H1 (cell line): ENCODE data around the gene OSBPL2. TPM values are rescaled to one million over a fixed set of nuclear protein-coding genes. Genes with fewer than 3 reads are reported as not detected.

ENCODE experiments used
- CTCF ChIA-PET: fragments of 300-600 bp; sonication (Branson Sonifier 250); formaldehyde crosslinking; loops from one replicate; lab custom pipeline; 2021; ENCODE audit not compliant: partially characterized antibody; lab: Charles Lee
- POLR2A ChIA-PET: fragments of 300-600 bp; sonication (Branson Sonifier 250); formaldehyde crosslinking; loops from one replicate; lab custom pipeline; 2021; ENCODE audit warnings: inconsistent platforms; ENCODE audit not compliant: partially characterized antibody; lab: Charles Lee
- DNase-seq, 2 experiments: peaks; one replicate each; pipeline versions ENCODE4 v3.0.0 to v3.0.0-alpha.2; 2010 to 2022; ENCODE audit warnings: low spot score in 2 of 2, low read depth in 1 of 2, mixed read lengths in 1 of 2
- FAIRE-seq: peaks from 2 replicates; lab custom pipeline; 2011; peaks lifted over from hg19 to GRCh38; lab: Jason Lieb, UNC
- H2AFZ ChIP-seq: 2 replicates; pipeline ENCODE4 v1.8.1; 2012; ENCODE audit warnings: low read length, inconsistent platforms
- H2AK5ac ChIP-seq: 2 replicates; pipeline ENCODE4 v1.6.1; 2013; ENCODE audit warnings: low read depth, low read length
- H2BK120ac ChIP-seq: replicated peaks from 2 replicates; pipeline ENCODE3; 2013; ENCODE audit warnings: low read depth, low read length, inconsistent platforms
- H2BK12ac ChIP-seq: 2 replicates; pipeline ENCODE4 v1.6.1; 2013; ENCODE audit warnings: low read depth, low read length
- H2BK15ac ChIP-seq: 2 replicates; pipeline ENCODE4 v1.6.1; 2013; ENCODE audit warnings: low read length
- H2BK20ac ChIP-seq: 2 replicates; pipeline ENCODE4 v1.6.1; 2013; ENCODE audit warnings: low read length
- H2BK5ac ChIP-seq: 2 replicates; pipeline ENCODE4 v1.6.1; 2013; ENCODE audit warnings: low read depth, low read length
- H3K14ac ChIP-seq: 2 replicates; pipeline ENCODE4 v1.6.1; 2013; ENCODE audit warnings: inconsistent platforms; ENCODE audit not compliant: insufficient read length
- H3K18ac ChIP-seq: 2 replicates; pipeline ENCODE4 v1.6.1; 2013; ENCODE audit warnings: low read length; ENCODE audit errors: extremely low read depth
- H3K23ac ChIP-seq: 2 replicates; pipeline ENCODE4 v1.6.1; 2013; ENCODE audit warnings: inconsistent platforms; ENCODE audit not compliant: insufficient read length
- H3K23me2 ChIP-seq: 2 replicates; pipeline ENCODE4 v1.6.1; 2013; ENCODE audit warnings: low read depth, low read length
- H3K27ac ChIP-seq: 2 replicates; pipeline ENCODE4 v1.6.1; 2011; ENCODE audit warnings: low read depth, low read length, inconsistent platforms
- H3K27me3 ChIP-seq, 4 experiments: replicated peaks in 1 of 4; 1 replicate in 1 of 4; 2 replicates in 3 of 4; pipeline versions ENCODE4 v1.6.1 to v1.8.1; 2011 to 2013; ENCODE audit warnings: low read length in 3 of 4, mild to moderate bottlenecking in 3 of 4, inconsistent platforms in 2 of 4, mixed read lengths in 2 of 4, moderate library complexity in 1 of 4; ENCODE audit not compliant: control insufficient read depth in 3 of 4, insufficient read depth in 3 of 4; ENCODE audit errors: extremely low read depth in 1 of 4
- H3K36me3 ChIP-seq, 4 experiments: 2 replicates each; pipeline versions ENCODE4 v1.6.1 to v1.8.1; 2011 to 2013; ENCODE audit warnings: mild to moderate bottlenecking in 4 of 4, low read length in 3 of 4, moderate library complexity in 2 of 4, control low read depth in 1 of 4, inconsistent platforms in 1 of 4; ENCODE audit not compliant: insufficient read depth in 4 of 4, control insufficient read depth in 2 of 4
- H3K4ac ChIP-seq: replicated peaks from 2 replicates; pipeline ENCODE3; 2013; ENCODE audit warnings: low read length, low read depth, mixed read lengths, inconsistent platforms; ENCODE audit not compliant: insufficient read length
- H3K4me1 ChIP-seq, 4 experiments: replicated peaks in 1 of 4; 1 replicate in 1 of 4; 2 replicates in 3 of 4; pipeline versions ENCODE4 v1.6.1 to v1.8.1; 2011 to 2013; ENCODE audit warnings: low read length in 3 of 4, inconsistent platforms in 2 of 4, mixed read lengths in 1 of 4; ENCODE audit not compliant: insufficient read depth in 4 of 4, control insufficient read depth in 3 of 4
- H3K4me2 ChIP-seq, 2 experiments: 2 replicates each; pipeline versions ENCODE4 v1.6.1 to v1.8.1; 2011 to 2013; ENCODE audit warnings: low read depth in 2 of 2, low read length in 2 of 2, control low read depth in 1 of 2, inconsistent platforms in 1 of 2, mild to moderate bottlenecking in 1 of 2; ENCODE audit not compliant: insufficient read depth in 1 of 2
- H3K4me3 ChIP-seq, 4 experiments: fragments of 200-600, 300-600 bp in 1 of 4; sonication (generic), shearing (Covaris generic), sonication (Bioruptor Twin) in 1 of 4; 2 replicates each; pipeline versions ENCODE4 v1.5.1 to v1.8.1; 2011 to 2016; ENCODE audit warnings: low read length in 4 of 4, low read depth in 3 of 4, control low read depth in 2 of 4, inconsistent platforms in 2 of 4, mild to moderate bottlenecking in 2 of 4, mixed read lengths in 1 of 4, moderate library complexity in 1 of 4; ENCODE audit not compliant: insufficient read depth in 2 of 4; ENCODE audit errors: extremely low read depth in 1 of 4
- H3K56ac ChIP-seq: replicated peaks from 2 replicates; pipeline ENCODE3; 2013; ENCODE audit warnings: low read depth, mild to moderate bottlenecking, mixed read lengths, low read length, inconsistent platforms; ENCODE audit not compliant: insufficient read length
- H3K79me1 ChIP-seq: 2 replicates; pipeline ENCODE4 v1.6.1; 2013; ENCODE audit warnings: low read depth, low read length, control low read depth
- H3K79me2 ChIP-seq, 2 experiments: 2 replicates each; pipeline versions ENCODE4 v1.6.1 to v1.8.1; 2012 to 2013; ENCODE audit warnings: low read length in 2 of 2, mild to moderate bottlenecking in 2 of 2, inconsistent platforms in 1 of 2; ENCODE audit not compliant: insufficient read depth in 2 of 2, control insufficient read depth in 1 of 2
- H3K9ac ChIP-seq, 4 experiments: replicated peaks in 1 of 4; 1 replicate in 1 of 4; 2 replicates in 3 of 4; pipeline versions ENCODE4 v1.6.1 to v1.8.1; 2011 to 2013; ENCODE audit warnings: low read depth in 3 of 4, low read length in 3 of 4, control low read depth in 2 of 4, mild to moderate bottlenecking in 2 of 4, moderate library complexity in 2 of 4, inconsistent platforms in 1 of 4; ENCODE audit errors: extremely low read depth in 1 of 4
- H3K9me3 ChIP-seq, 2 experiments: 2 replicates each; pipeline versions ENCODE4 v1.6.1 to v1.8.1; 2012 to 2013; ENCODE audit warnings: mild to moderate bottlenecking in 2 of 2, moderate library complexity in 2 of 2, control low read depth in 1 of 2, inconsistent platforms in 1 of 2, low read depth in 1 of 2, low read length in 1 of 2, mixed read lengths in 1 of 2; ENCODE audit not compliant: insufficient read depth in 2 of 2
- H4K20me1 ChIP-seq, 2 experiments: replicated peaks in 1 of 2; 2 replicates each; pipeline versions ENCODE3 to v1.8.1; 2011 to 2013; ENCODE audit warnings: inconsistent platforms in 2 of 2, low read length in 2 of 2, mild to moderate bottlenecking in 1 of 2; ENCODE audit not compliant: insufficient read depth in 2 of 2, control insufficient read depth in 1 of 2
- H4K5ac ChIP-seq: 2 replicates; pipeline ENCODE4 v1.6.1; 2013; ENCODE audit warnings: low read length, low read depth, mixed read lengths, inconsistent platforms; ENCODE audit not compliant: insufficient read length
- H4K8ac ChIP-seq: 2 replicates; pipeline ENCODE4 v1.8.0; 2013; ENCODE audit warnings: mild to moderate bottlenecking, moderate library complexity, low read length, inconsistent platforms; ENCODE audit not compliant: insufficient read depth; ENCODE audit errors: extremely low read depth
- H4K91ac ChIP-seq: replicated peaks from 2 replicates; pipeline ENCODE3; 2013; ENCODE audit warnings: low read length, mixed read lengths, inconsistent platforms; ENCODE audit not compliant: insufficient read length
- ASH2L ChIP-seq: fragments of 200-600, 300-600 bp; sonication (generic); IDR thresholded peaks from one replicate; pipeline ENCODE4 v1.7.1; 2017; ENCODE audit warnings: low read length
- CBX8 ChIP-seq: fragments of 300-800, 300-1000 bp; sonication (generic); IDR thresholded peaks from 2 replicates; pipeline ENCODE4 v1.7.1; 2016; ENCODE audit warnings: low read depth, low read length, borderline replicate concordance
- CTBP2 ChIP-seq: IDR thresholded peaks from 2 replicates; pipeline ENCODE4 v1.7.0; 2011; ENCODE audit warnings: borderline replicate concordance, mild to moderate bottlenecking, moderate library complexity, mixed read lengths, low read length; ENCODE audit not compliant: insufficient read depth, insufficient read length
- GTF2F1 ChIP-seq: IDR thresholded peaks from 2 replicates; pipeline ENCODE4 v1.6.1; 2012; ENCODE audit warnings: low read depth, low read length, improper control_type of control experiment, borderline replicate concordance
- KDM4A ChIP-seq: IDR thresholded peaks from one replicate; pipeline ENCODE4 v1.7.1; 2012; ENCODE audit warnings: low read depth, mild to moderate bottlenecking, moderate library complexity, low read length, inconsistent platforms; ENCODE audit not compliant: severe bottlenecking
- RFX5 ChIP-seq: IDR thresholded peaks from 2 replicates; pipeline ENCODE4 v1.6.1; 2011; ENCODE audit warnings: low read depth, low read length, improper control_type of control experiment, borderline replicate concordance
- SAP30 ChIP-seq: fragments of 300-600 bp; sonication (generic); IDR thresholded peaks from 2 replicates; pipeline ENCODE4 v1.7.1; 2012; ENCODE audit warnings: low read length, moderate library complexity, mild to moderate bottlenecking, inconsistent platforms; ENCODE audit not compliant: insufficient read depth, insufficient replicate concordance
- SIN3A ChIP-seq, 2 experiments: IDR thresholded peaks in 1 of 2; conservative IDR thresholded peaks in 1 of 2; 2 replicates each; pipeline ENCODE4 v1.6.1; 2011 to 2012; ENCODE audit warnings: low read length in 2 of 2, improper control_type of control experiment in 1 of 2, low read depth in 1 of 2, mild to moderate bottlenecking in 1 of 2
- TAF1 ChIP-seq: IDR thresholded peaks from 2 replicates; pipeline ENCODE4 v1.6.1; 2011; ENCODE audit warnings: mild to moderate bottlenecking, low read depth, low read length
- TAF7 ChIP-seq: optimal IDR thresholded peaks from 2 replicates; pipeline ENCODE3; 2011; ENCODE audit warnings: low read depth, mild to moderate bottlenecking, inconsistent platforms, low read length, moderate library complexity, borderline replicate concordance
- TCF12 ChIP-seq: IDR thresholded peaks from 2 replicates; pipeline ENCODE4 v1.6.1; 2011; ENCODE audit warnings: low read depth, mild to moderate bottlenecking, low read length
- WGBS, 2 experiments: shearing (Covaris generic) in 1 of 2; methylation state at CpG; one replicate each; pipeline versions ENCODE4 v1.1.6 to v1.1.7; 2013 to 2015; ENCODE audit warnings: low lambda C conversion rate in 2 of 2, mixed read lengths in 2 of 2, inconsistent platforms in 1 of 2, low coverage in 1 of 2, missing lambda C conversion rate in 1 of 2; ENCODE audit not compliant: insufficient replicate concordance in 2 of 2, insufficient coverage in 1 of 2, insufficient read length in 1 of 2; ENCODE audit errors: extremely low coverage in 1 of 2, missing lambda C conversion rate in 1 of 2; 5-methylcytosine and 5-hydroxymethylcytosine counted together
- polyA plus RNA-seq, 7 experiments: library from polyadenylated mRNA; depleted of rRNA in 3 of 7; stranded (reverse) in 5 of 7; unstranded in 2 of 7; fragments of >200 nt in 5 of 7; fragments of 200-250 nt in 2 of 7; gene quantifications; 1 replicate in 5 of 7; 2 replicates in 1 of 7; 4 replicates in 1 of 7; pipeline versions ENCODE4 v1.2.1 to v1.2.3, GENCODE V29; 2011 to 2013; ENCODE audit warnings: missing spikeins in 2 of 7, mixed read lengths in 2 of 7
- total RNA-seq: library from RNA; stranded (reverse); fragmentation: NEBNext Ultra II Directional; extraction: Animal tissue kit (Norgen Biotek cat#: 25700); gene quantifications from 2 replicates; pipeline ENCODE4 v1.2.1, GENCODE V29; 2021

The OSBPL2 gene
- total and polyA plus RNA-seq, 2 of the 8 experiments (the other 6 are each of a cell fraction or from before 2014, with no cell fraction given): 11.7 to 42.4 TPM

- Histone ChIP-seq H3K9me3 (no peaks in the 10 kb centered on the region), H3K4ac (no peak overlapping the region), H4K20me1 (peaks cover 10 to 30% of the 10 kb centered on the region in 2 experiments), H2BK120ac (no peak overlapping the region), H2AK5ac (no peak overlapping the region), H3K4me3 (no peak overlapping the region), H3K14ac (no peak overlapping the region), H4K8ac (no peak overlapping the region), H3K9ac (no peak overlapping the region), H4K91ac (no peak overlapping the region), H3K4me1 (peaks cover 0 to 9% (median 6%) of the 10 kb centered on the region in 4 experiments; a peak in 5 of 7 replicates), H3K27ac (no peak overlapping the region), H3K36me3 (peaks cover 0 to 2% (median 0%) of the 10 kb centered on the region in 4 experiments; a peak in 1 of 8 replicates), H3K79me2 (peaks cover 6 to 56% of the 10 kb centered on the region in 2 experiments), H2BK20ac (no peak overlapping the region), H3K18ac (no peak overlapping the region), H3K27me3 (0 out of 7 replicates have a peak, but pooled peaks cover 0 to 3% (median 0%) of the 10 kb centered on the region in 4 experiments), H3K23ac (no peak overlapping the region), H3K23me2 (peaks cover 2% of the 10 kb centered on the region; the same call in 1 of the 2 replicates), H2BK12ac (no peak overlapping the region), H4K5ac (no peak overlapping the region), H2AFZ (no peak overlapping the region), H3K56ac (no peak overlapping the region), H3K79me1 (peaks cover 17% of the 10 kb centered on the region), H2BK15ac (no peak overlapping the region), H2BK5ac (no peak overlapping the region), H3K4me2 (peak overlapping the region in 1 of 2 experiments; percentile 91; a peak in 1 of 4 replicates)
- ChIA-PET POLR2A (no interaction called here), CTCF (interaction anchor here (1.4 kb wide), 1 partner anchor 32 kb away, joined by 5 read pairs; no protein-coding TSS in a partner anchor)
- FAIRE-seq (no peak), DNase-seq (no peak)
- 95% methylated on average over 10 of the region's 13 CpGs; no CpG with 5 or more reads in 1 of the 2 experiments for WGBS, 2 experiments
- TF ChIP-seq SIN3A (conservative IDR thresholded peaks at IDR 0.05 in 1 of 2, IDR thresholded peaks at IDR 0.05 in 1 of 2; ENCODE audit: low read depth in 1 of 2, low read length in 2 of 2) (no peak), KDM4A (no peak), TAF7 (no peak), GTF2F1 (no peak), TCF12 (no peak), CBX8 (no peak), SAP30 (no peak), RFX5 (no peak), TAF1 (no peak), CTBP2 (no peak), ASH2L (no peak)
Observed at GRCh38 chr20:62240020-62240685, 1.8 kb downstream of the OSBPL2 start.
